Chondrocyte (in vitro differentiated cells): ENCODE measurements around the gene LIPK. TPM values are rescaled to one million over a fixed set of nuclear protein-coding genes. Genes with fewer than 3 reads are reported as not detected.

Source experiments
- DNase-seq: peaks from one replicate; pipeline ENCODE4 v3.0.0; 2021; ENCODE audit warnings: mixed read lengths, low spot score
- H3K27ac Mint-ChIP-seq: one replicate; pipeline ENCODE4 v1.8.0; 2021; ENCODE audit warnings: mild to moderate bottlenecking, moderate library complexity, mixed read lengths; ENCODE audit not compliant: unreplicated experiment
- H3K27me3 Mint-ChIP-seq: 2 replicates; pipeline ENCODE4 v1.8.0; 2021; ENCODE audit warnings: low read depth, mixed read lengths
- H3K36me3 Mint-ChIP-seq: 2 replicates; pipeline ENCODE4 v1.8.0; 2021; ENCODE audit warnings: low read depth, mixed read lengths
- H3K4me1 Mint-ChIP-seq: 2 replicates; pipeline ENCODE4 v1.8.0; 2021; ENCODE audit warnings: low read depth, mild to moderate bottlenecking, mixed read lengths
- H3K4me3 Mint-ChIP-seq: one replicate; pipeline ENCODE4 v1.8.0; 2021; ENCODE audit warnings: mild to moderate bottlenecking, moderate library complexity, mixed read lengths; ENCODE audit not compliant: unreplicated experiment
- H3K9me3 Mint-ChIP-seq: 2 replicates; pipeline ENCODE4 v1.8.0; 2021; ENCODE audit warnings: low read depth, mixed read lengths
- CTCF ChIP-seq: fragments of 200-600 bp; sonication (generic); IDR thresholded peaks from 2 replicates; pipeline ENCODE4 v1.5.0; 2021; ENCODE audit warnings: antibody characterized with exemption, mild to moderate bottlenecking, moderate library complexity
- long read RNA-seq: library from polyadenylated mRNA; stranded (forward); transcript quantifications from one replicate; pipeline ENCODE4 v2.0.0, GENCODE V29; 2021
- total RNA-seq: library from RNA; stranded (reverse); gene quantifications from 3 replicates; pipeline ENCODE4 v1.2.1, GENCODE V29; 2021

The LIPK gene
- not detected in 3 replicates for total RNA-seq
- long read RNA-seq: 0 reads

- Mint-ChIP-seq H3K4me3 (no peak within 1 kb of the TSS), H3K9me3 (no peaks in the 10 kb centered on the region), H3K4me1 (peaks cover 9% of the 10 kb centered on the region), H3K27me3 (peaks cover 3% of the 10 kb centered on the region), H3K27ac (no peak within 1 kb of the TSS), H3K36me3 (no peaks in the 10 kb centered on the region)
- no peak for DNase-seq
- TF ChIP-seq CTCF: no peak
Measured at GRCh38 chr10:88705958-88706357, at the start of gene LIPK. Gene LIPK (plus strand): TSS chr10:88706249. CDS start chr10:88724544, 18,295 bp downstream.

- Mint-ChIP-seq H3K9me3 (no peaks in the 10 kb centered on the region), H3K4me3 (no peak overlapping the region), H3K27me3 (no peaks in the 10 kb centered on the region), H3K36me3 (no peaks in the 10 kb centered on the region), H3K4me1 (peaks cover 4% of the 10 kb centered on the region), H3K27ac (no peak overlapping the region)
- DNase-seq: no peak
- no peak for TF ChIP-seq CTCF
Measured at GRCh38 chr10:88657901-88658300, 48.1 kb upstream of the LIPK start.

GRCh38 chr10:88659725-88660597 is 46.1 kb upstream of the LIPK start:
- no peak for DNase-seq
- Mint-ChIP-seq H3K4me1 (peaks cover 3% of the 10 kb centered on the region), H3K4me3 (no peak overlapping the region), H3K36me3 (no peaks in the 10 kb centered on the region), H3K27ac (no peak overlapping the region), H3K27me3 (no peaks in the 10 kb centered on the region), H3K9me3 (peaks cover 3% of the 10 kb centered on the region)
- TF ChIP-seq CTCF: no peak

- peaks cover 3% of the 10 kb centered on the region for H3K4me1 Mint-ChIP-seq
- H3K36me3 Mint-ChIP-seq: no peaks in the 10 kb centered on the region
- no peaks in the 10 kb centered on the region for H3K27me3 Mint-ChIP-seq
- no peak overlapping the region for H3K27ac Mint-ChIP-seq
- TF ChIP-seq CTCF: no peak
- peaks cover 3% of the 10 kb centered on the region for H3K9me3 Mint-ChIP-seq
- no peak for DNase-seq
- H3K4me3 Mint-ChIP-seq: no peak overlapping the region
Measured at GRCh38 chr10:88660598-88660884, 45.5 kb upstream of the LIPK start.

GRCh38 chr10:88661018-88661417 is 45.0 kb upstream of the LIPK start:
- Mint-ChIP-seq H3K36me3 (no peaks in the 10 kb centered on the region), H3K27me3 (no peaks in the 10 kb centered on the region), H3K9me3 (peaks cover 3% of the 10 kb centered on the region), H3K4me3 (no peak overlapping the region), H3K27ac (no peak overlapping the region), H3K4me1 (peaks cover 3% of the 10 kb centered on the region)
- DNase-seq: no peak
- no peak for TF ChIP-seq CTCF
